Muscle of arm (tissue), 14 donors: ENCODE data around the gene PPM1A. TPM values are rescaled to one million over a fixed set of nuclear protein-coding genes. Genes with fewer than 3 reads are reported as not detected.

Experiments used
- DNase-seq: peaks from one replicate; pipeline ENCODE4 v3.0.0-alpha.2; 2013
- long read RNA-seq, 11 donors: transcript quantifications; one replicate each; lab custom pipeline, GENCODE V29; 2026
- polyA plus RNA-seq, 12 donors: library from polyadenylated mRNA; unstranded; fragments of 120-200 nt; gene quantifications; one replicate each; pipeline ENCODE4 v1.2.1, GENCODE V29; 2013; ENCODE audit not compliant: insufficient read length in 12 of 12

PPM1A gene
- polyA plus RNA-seq: 10 to 100 TPM in 11 of 12 donors, not detected in 1; 50.3 to 89.7 (median 72.6) TPM
- long read RNA-seq, donor 1, full-length matches to known transcripts: 8 of 13 reads
- long read RNA-seq, donor 1, partial matches to known transcripts: 5 of 13 reads
- long read RNA-seq, donor 1, other reads (novel, unspliced or antisense): 0 of 13 reads
- long read RNA-seq, donor 2, full-length matches to known transcripts: 12 of 23 reads
- long read RNA-seq, donor 2, partial matches to known transcripts: 11 of 23 reads
- long read RNA-seq, donor 2, other reads (novel, unspliced or antisense): 0 of 23 reads
- long read RNA-seq, donor 3, full-length matches to known transcripts: 3 of 3 reads
- long read RNA-seq, donor 3, partial matches to known transcripts: 0 of 3 reads
- long read RNA-seq, donor 3, other reads (novel, unspliced or antisense): 0 of 3 reads
- long read RNA-seq, donor 4, full-length matches to known transcripts: 1 of 8 reads
- long read RNA-seq, donor 4, partial matches to known transcripts: 7 of 8 reads
- long read RNA-seq, donor 4, other reads (novel, unspliced or antisense): 0 of 8 reads
- long read RNA-seq, donor 5, full-length matches to known transcripts: 20 of 27 reads
- long read RNA-seq, donor 5, partial matches to known transcripts: 7 of 27 reads
- long read RNA-seq, donor 5, other reads (novel, unspliced or antisense): 0 of 27 reads
- long read RNA-seq, donor 6, full-length matches to known transcripts: 4 of 31 reads
- long read RNA-seq, donor 6, partial matches to known transcripts: 27 of 31 reads
- long read RNA-seq, donor 6, other reads (novel, unspliced or antisense): 0 of 31 reads
- long read RNA-seq, donor 7, full-length matches to known transcripts: 6 of 6 reads
- long read RNA-seq, donor 7, partial matches to known transcripts: 0 of 6 reads
- long read RNA-seq, donor 7, other reads (novel, unspliced or antisense): 0 of 6 reads
- long read RNA-seq, donor 8, full-length matches to known transcripts: 17 of 25 reads
- long read RNA-seq, donor 8, partial matches to known transcripts: 8 of 25 reads
- long read RNA-seq, donor 8, other reads (novel, unspliced or antisense): 0 of 25 reads
- long read RNA-seq, donor 9, full-length matches to known transcripts: 5 of 10 reads
- long read RNA-seq, donor 9, partial matches to known transcripts: 5 of 10 reads
- long read RNA-seq, donor 9, other reads (novel, unspliced or antisense): 0 of 10 reads
- long read RNA-seq, donor 10, full-length matches to known transcripts: 18 of 25 reads
- long read RNA-seq, donor 10, partial matches to known transcripts: 7 of 25 reads
- long read RNA-seq, donor 10, other reads (novel, unspliced or antisense): 0 of 25 reads
- long read RNA-seq, donor 11, full-length matches to known transcripts: 2 of 2 reads
- long read RNA-seq, donor 11, partial matches to known transcripts: 0 of 2 reads
- long read RNA-seq, donor 11, other reads (novel, unspliced or antisense): 0 of 2 reads

GRCh38 chr14:60248697-60249318, at the start of gene PPM1A:
TSS of gene PPM1A (plus strand) at chr14:60249221. CDS start at chr14:60282704, 33,483 bp downstream.
- DNase-seq: peak; percentile 96

GRCh38 chr14:60199321-60199720, 49.7 kb upstream of the PPM1A start:
- no peak for DNase-seq

GRCh38 chr14:60204104-60204842, 44.7 kb upstream of the PPM1A start:
- DNase-seq: no peak

GRCh38 chr14:60204843-60205774, 43.9 kb upstream of the PPM1A start:
- DNase-seq: no peak

GRCh38 chr14:60206249-60206670, 42.8 kb upstream of the PPM1A start:
- no peak for DNase-seq

- no peak for DNase-seq
These were observed 42.0 kb upstream of the PPM1A start for GRCh38 chr14:60206837-60207533.

GRCh38 chr14:60210703-60211102, 38.3 kb upstream of the PPM1A start:
- no peak for DNase-seq

GRCh38 chr14:60211153-60211552, 37.9 kb upstream of the PPM1A start:
- no peak for DNase-seq

GRCh38 chr14:60212503-60213371, 36.3 kb upstream of the PPM1A start:
- no peak for DNase-seq

- no peak for DNase-seq
These were observed 35.0 kb upstream of the PPM1A start for GRCh38 chr14:60214003-60214402.

- no peak for DNase-seq
These were observed 34.5 kb upstream of the PPM1A start for GRCh38 chr14:60214415-60215126.

- no peak for DNase-seq
These were observed 33.9 kb upstream of the PPM1A start for GRCh38 chr14:60215127-60215444.

- DNase-seq: peak; percentile 7
These were observed 33.3 kb upstream of the PPM1A start for GRCh38 chr14:60215520-60216420.

GRCh38 chr14:60217713-60218112, 31.3 kb upstream of the PPM1A start:
- no peak for DNase-seq

- DNase-seq: no peak
These were observed 28.9 kb upstream of the PPM1A start for GRCh38 chr14:60220084-60220483.

GRCh38 chr14:60220917-60221316, 28.1 kb upstream of the PPM1A start:
- DNase-seq: no peak
